HL-60 (cell line): ENCODE results near the gene TMOD3.
A peak's percentile ranks its signal among the peaks of the same experiment; 100 is the strongest.
"Not testable (repeated sequence)": the region's sequence is repeated elsewhere in the genome, so short reads cannot be mapped to it uniquely, and the experiment has no call there.

Source experiments
- DNase-seq, 2 experiments: peaks; one replicate each; pipeline ENCODE4 v3.0.0-alpha.2; 2010 to 2020; ENCODE audit warnings: low read depth in 1 of 2, low spot score in 1 of 2
- H3K27ac ChIP-seq: fragments of 250-450 bp; sonication (Bioruptor Pico); replicated peaks from 2 replicates; pipeline ENCODE4 v1.5.1; 2020; ENCODE audit warnings: mild to moderate bottlenecking, moderate library complexity
- H3K27me3 ChIP-seq: fragments of 250-450 bp; sonication (Bioruptor Pico); 2 replicates; pipeline ENCODE4 v1.5.1; 2021; ENCODE audit warnings: mild to moderate bottlenecking, moderate library complexity; ENCODE audit not compliant: insufficient read depth, poor library complexity, severe bottlenecking
- H3K4me3 ChIP-seq: replicated peaks from 2 replicates; pipeline ENCODE4 v1.5.1; 2011; ENCODE audit warnings: mild to moderate bottlenecking, control low read depth, low read length; ENCODE audit not compliant: insufficient read depth
- GABPA ChIP-seq: IDR thresholded peaks from 2 replicates; pipeline ENCODE4 v1.6.1; 2012; ENCODE audit warnings: low read depth
- POLR2AphosphoS5 ChIP-seq: IDR thresholded peaks from 2 replicates; pipeline ENCODE4 v1.6.1; 2012; ENCODE audit warnings: low read depth
- SPI1 ChIP-seq: IDR thresholded peaks from 2 replicates; pipeline ENCODE4 v1.6.1; 2012; ENCODE audit warnings: low read depth, mild to moderate bottlenecking, borderline replicate concordance
- TF ChIP-seq, protein P1 (sequence below): IDR thresholded peaks from one replicate; pipeline ENCODE4 v1.5.1; 2011; ENCODE audit warnings: low read length, control low read depth, inconsistent platforms; ENCODE audit not compliant: insufficient read depth
- TF ChIP-seq, protein P2 (sequence below): IDR thresholded peaks from 2 replicates; pipeline ENCODE4 v1.6.1; 2012; ENCODE audit warnings: low read depth; ENCODE audit not compliant: insufficient replicate concordance

TMOD3 gene

DNA sequence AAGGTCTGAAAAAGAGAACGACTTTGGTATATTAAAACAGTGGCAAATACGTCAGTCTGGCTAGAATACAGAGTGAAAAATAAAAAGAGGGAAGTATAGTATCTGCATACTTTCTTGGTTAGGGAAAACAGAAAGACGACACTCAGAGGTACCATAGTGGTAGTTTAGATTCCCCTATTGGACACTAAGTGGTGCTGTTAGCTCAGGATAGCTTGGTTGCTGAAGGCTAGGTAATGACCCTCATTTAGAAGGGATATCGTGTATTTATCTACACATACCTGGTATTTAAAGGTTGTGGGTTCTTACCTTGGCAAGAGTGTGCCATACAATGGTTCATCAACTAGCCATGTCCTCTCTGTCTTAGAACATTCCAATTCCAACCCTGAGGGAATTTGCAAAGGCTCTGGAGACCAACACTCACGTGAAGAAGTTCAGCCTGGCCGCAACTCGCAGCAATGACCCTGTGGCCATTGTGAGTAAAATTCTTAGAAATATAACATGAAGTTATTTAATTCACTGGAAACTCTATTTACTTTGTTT lies 47.0 kb upstream of the TMOD3 start:
- Histone ChIP-seq H3K4me3 (no peak overlapping the region), H3K27me3 (no peaks in the 10 kb centered on the region), H3K27ac (no peak overlapping the region)
- DNase-seq = no peak
- TF ChIP-seq POLR2AphosphoS5 (no peak), SPI1 (no peak), GABPA (no peak)
- TF ChIP-seq, protein P1, sequence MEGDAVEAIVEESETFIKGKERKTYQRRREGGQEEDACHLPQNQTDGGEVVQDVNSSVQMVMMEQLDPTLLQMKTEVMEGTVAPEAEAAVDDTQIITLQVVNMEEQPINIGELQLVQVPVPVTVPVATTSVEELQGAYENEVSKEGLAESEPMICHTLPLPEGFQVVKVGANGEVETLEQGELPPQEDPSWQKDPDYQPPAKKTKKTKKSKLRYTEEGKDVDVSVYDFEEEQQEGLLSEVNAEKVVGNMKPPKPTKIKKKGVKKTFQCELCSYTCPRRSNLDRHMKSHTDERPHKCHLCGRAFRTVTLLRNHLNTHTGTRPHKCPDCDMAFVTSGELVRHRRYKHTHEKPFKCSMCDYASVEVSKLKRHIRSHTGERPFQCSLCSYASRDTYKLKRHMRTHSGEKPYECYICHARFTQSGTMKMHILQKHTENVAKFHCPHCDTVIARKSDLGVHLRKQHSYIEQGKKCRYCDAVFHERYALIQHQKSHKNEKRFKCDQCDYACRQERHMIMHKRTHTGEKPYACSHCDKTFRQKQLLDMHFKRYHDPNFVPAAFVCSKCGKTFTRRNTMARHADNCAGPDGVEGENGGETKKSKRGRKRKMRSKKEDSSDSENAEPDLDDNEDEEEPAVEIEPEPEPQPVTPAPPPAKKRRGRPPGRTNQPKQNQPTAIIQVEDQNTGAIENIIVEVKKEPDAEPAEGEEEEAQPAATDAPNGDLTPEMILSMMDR = peak; percentile 2
- TF ChIP-seq, protein P2, sequence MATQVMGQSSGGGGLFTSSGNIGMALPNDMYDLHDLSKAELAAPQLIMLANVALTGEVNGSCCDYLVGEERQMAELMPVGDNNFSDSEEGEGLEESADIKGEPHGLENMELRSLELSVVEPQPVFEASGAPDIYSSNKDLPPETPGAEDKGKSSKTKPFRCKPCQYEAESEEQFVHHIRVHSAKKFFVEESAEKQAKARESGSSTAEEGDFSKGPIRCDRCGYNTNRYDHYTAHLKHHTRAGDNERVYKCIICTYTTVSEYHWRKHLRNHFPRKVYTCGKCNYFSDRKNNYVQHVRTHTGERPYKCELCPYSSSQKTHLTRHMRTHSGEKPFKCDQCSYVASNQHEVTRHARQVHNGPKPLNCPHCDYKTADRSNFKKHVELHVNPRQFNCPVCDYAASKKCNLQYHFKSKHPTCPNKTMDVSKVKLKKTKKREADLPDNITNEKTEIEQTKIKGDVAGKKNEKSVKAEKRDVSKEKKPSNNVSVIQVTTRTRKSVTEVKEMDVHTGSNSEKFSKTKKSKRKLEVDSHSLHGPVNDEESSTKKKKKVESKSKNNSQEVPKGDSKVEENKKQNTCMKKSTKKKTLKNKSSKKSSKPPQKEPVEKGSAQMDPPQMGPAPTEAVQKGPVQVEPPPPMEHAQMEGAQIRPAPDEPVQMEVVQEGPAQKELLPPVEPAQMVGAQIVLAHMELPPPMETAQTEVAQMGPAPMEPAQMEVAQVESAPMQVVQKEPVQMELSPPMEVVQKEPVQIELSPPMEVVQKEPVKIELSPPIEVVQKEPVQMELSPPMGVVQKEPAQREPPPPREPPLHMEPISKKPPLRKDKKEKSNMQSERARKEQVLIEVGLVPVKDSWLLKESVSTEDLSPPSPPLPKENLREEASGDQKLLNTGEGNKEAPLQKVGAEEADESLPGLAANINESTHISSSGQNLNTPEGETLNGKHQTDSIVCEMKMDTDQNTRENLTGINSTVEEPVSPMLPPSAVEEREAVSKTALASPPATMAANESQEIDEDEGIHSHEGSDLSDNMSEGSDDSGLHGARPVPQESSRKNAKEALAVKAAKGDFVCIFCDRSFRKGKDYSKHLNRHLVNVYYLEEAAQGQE = no peak

DNA sequence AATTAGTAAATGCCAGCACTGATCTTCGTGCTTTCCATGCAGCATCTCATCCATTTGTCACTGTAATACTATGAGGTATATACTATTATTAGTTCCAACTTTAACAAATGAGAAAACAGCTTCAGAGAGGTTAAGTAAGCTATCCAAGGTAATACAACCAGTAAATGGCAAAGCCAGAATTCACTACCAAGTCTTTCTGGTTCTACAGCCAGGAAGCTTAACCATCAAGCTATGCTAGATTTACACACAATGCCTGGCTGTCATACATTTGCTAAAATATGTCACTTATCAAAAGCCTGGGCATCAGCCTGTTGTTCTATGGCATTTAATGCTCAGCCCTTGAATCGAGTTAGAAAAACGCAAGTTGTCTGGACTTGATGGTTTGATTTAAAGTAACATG lies 45.5 kb upstream of the TMOD3 start:
- H3K27ac ChIP-seq = no peak overlapping the region
- TF ChIP-seq, protein P2 = no peak
- TF ChIP-seq SPI1 = no peak
- DNase-seq = no peak
- no peak overlapping the region for H3K4me3 ChIP-seq
- no peaks in the 10 kb centered on the region for H3K27me3 ChIP-seq

DNA sequence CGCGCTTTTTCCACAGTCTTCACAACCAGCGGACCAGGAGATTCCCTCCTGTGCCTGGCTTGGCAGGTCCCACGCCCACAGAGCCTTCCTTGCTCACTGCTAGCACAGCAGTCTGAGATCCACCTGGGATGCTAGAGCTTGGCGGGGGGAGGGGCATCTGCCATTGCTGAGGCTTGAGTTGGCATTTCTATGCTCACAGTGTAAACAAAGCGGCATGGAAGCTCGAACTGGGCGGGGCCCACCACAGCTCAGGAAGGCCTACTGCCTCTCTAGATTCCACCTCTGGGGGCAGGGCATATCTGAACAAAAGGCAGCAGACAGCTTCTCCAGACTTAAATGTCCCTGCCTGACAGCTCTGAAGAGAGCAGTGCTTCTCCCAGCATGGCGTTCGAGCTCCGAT lies 42.3 kb upstream of the TMOD3 start:
- H3K27me3 ChIP-seq, DNase-seq, H3K4me3 ChIP-seq, H3K27ac ChIP-seq: not testable (repeated sequence)

DNA sequence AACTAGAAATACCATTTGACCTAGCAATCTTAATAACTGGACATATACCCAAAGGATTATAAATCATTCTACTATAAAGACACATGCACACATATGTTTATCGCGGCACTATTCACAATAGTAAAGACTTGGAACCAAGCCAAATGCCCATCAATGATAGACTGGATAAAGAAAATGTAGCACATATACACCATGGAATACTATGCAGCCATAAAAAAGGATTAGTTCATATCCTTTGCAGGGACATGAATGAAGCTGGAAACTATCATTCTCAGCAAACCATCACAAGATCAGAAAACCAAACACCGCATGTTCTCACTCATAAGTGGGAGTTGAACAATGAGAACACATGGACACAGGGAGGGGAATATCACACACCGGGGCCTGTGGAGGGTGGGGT lies 37.0 kb upstream of the TMOD3 start:
- DNase-seq, H3K4me3 ChIP-seq, H3K27me3 ChIP-seq, H3K27ac ChIP-seq: not testable (repeated sequence)

DNA sequence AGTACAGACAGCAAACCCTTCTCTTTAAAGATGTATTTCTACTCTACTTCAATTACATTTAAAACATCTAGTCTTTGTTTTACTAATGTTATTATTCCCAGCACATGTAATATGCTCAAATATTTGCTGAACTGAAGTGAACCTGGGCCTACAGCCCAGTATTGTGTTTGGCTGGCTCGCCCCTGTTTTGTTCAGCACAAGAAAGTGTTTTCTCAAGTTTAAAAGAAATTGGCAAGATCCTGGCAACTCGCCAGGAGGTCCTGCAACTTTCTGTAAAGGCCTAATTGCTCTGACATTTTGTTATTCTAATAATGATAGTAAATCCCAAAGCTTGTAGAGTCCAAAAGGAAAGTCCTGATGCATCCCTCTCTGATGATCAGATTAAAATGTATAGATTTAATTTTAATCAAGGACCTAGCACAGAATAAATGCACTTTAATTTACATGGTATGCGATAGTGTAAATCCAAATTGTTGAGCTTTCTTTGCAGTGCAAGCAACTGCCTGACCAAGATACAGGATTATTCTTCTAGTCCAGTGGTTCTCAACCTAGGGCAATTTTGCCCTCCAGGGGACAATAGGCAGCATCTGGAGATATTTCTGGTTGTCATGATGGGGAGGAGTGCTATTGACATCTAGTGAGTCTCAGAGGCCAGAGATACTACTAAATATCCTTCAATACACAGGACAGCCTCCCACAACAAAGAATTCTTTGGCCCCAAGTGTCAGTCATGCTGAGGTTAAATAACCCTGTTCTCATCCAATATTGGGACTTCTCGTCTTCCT lies 35.7 kb upstream of the TMOD3 start:
- Histone ChIP-seq H3K27me3 (no peaks in the 10 kb centered on the region), H3K4me3 (no peak overlapping the region), H3K27ac (no peak overlapping the region)
- TF ChIP-seq, protein P1 = no peak
- TF ChIP-seq, protein P2 = no peak
- TF ChIP-seq GABPA (no peak), SPI1 (no peak), POLR2AphosphoS5 (no peak)
- no peak for DNase-seq
